DMS 273 treated with DMSO at 0.1 percent for 48 hours (cell line): Measurements from ENCODE around the gene EMID1.
"Not testable (repeated sequence)": the region's sequence is repeated elsewhere in the genome, so short reads cannot be mapped to it uniquely, and the experiment has no call there.

Source experiments
- DNase-seq: peaks from one replicate; lab custom pipeline; 2025; lab: John Stamatoyannopoulos, UW

EMID1 gene

GRCh38 chr22:29231971-29232959 lies 26.6 kb downstream of the EMID1 start:
- DNase-seq, result no peak

DNA sequence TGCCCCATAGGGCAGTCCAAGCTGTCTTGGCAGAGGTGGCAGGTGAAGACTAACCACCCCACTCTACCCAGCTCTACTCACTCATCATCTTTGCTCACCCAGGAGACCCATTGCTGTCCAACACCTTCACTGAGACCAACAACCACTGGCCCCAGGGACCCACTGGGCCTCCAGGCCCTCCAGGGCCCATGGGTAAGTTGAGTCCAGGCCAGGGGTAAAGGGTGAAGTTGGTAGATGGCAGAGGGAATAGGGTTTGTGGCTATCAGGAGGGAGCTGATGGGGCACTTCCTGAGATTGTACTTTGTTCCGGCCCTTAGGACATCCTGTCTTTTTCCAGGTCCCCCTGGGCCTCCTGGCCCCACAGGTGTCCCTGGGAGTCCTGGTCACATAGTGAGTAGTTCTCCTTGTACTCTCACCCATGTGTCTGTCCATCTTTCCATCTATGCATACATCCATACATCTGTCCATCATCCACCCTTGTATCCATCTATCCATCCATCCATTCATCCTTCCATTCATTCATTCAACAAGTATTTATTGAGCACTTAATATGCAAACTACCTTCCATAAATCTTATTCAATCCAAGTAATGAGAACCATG lies 27.7 kb downstream of the EMID1 start:
- no peak for DNase-seq

- peak; percentile 52 for DNase-seq
These were observed 34.8 kb downstream of the EMID1 start for GRCh38 chr22:29240481-29240880.

GRCh38 chr22:29243874-29244446 lies 38.3 kb downstream of the EMID1 start:
- no peak for DNase-seq

- no peak for DNase-seq
These were observed 39.3 kb downstream of the EMID1 start for GRCh38 chr22:29244785-29245625.

DNA sequence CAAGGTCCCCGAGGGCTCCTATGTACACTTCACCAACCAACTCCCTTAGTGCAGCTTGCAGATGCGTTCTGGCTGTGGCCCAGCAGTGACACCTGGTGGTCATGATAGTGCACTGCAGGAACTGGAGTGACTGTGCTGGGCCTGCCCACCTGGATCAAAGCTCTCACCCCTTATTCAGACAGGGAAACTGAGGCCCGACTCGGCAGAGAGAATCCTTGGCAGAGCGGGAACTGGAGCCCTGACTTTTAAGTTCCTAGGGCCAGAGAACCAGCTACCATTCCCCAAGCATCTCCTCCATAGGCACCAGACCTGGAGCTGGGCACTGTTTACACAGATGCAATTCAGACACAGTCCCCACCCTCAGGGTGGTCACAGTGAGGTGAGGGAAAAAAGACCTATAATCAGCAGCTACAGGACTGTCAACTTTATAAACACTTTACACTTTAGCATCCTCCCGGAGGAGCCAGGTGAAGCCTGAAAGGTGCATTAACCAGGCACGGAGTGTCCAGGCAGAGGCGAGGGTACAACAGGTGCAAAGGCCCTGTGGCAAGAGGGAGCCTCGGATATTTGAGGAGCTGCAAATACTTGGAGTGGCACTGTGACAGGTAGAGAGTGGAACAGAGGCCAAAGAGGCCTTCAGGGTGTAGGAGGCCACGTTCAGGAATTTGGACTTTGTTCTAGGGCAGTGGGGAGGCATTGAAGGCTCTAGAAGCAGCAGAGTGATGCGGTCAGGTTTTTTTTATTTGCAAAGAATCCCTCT lies 40.1 kb downstream of the EMID1 start:
- no peak for DNase-seq

DNA sequence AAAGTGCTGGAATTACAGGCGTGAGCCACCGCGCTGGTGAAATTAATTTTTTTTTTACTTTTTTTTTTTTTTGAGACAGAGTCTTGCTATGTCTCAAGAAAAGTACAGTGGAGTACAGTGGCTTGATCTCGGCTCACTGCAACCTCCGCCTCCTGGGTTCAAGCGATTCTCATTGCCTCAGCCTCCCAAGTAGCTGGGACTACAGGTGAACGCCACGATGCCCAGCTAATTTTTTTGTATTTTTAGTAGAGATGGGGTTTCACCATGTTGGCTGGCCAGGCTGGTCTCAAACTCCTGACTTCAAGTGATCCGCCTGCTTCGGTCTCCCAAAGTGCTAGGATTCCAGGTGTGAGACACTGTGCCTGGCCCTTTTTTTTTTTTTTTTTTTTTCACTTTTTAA lies 42.2 kb downstream of the EMID1 start:
- not testable (repeated sequence) for DNase-seq

GRCh38 chr22:29251265-29251664 lies 45.6 kb downstream of the EMID1 start:
- DNase-seq, result no peak

DNA sequence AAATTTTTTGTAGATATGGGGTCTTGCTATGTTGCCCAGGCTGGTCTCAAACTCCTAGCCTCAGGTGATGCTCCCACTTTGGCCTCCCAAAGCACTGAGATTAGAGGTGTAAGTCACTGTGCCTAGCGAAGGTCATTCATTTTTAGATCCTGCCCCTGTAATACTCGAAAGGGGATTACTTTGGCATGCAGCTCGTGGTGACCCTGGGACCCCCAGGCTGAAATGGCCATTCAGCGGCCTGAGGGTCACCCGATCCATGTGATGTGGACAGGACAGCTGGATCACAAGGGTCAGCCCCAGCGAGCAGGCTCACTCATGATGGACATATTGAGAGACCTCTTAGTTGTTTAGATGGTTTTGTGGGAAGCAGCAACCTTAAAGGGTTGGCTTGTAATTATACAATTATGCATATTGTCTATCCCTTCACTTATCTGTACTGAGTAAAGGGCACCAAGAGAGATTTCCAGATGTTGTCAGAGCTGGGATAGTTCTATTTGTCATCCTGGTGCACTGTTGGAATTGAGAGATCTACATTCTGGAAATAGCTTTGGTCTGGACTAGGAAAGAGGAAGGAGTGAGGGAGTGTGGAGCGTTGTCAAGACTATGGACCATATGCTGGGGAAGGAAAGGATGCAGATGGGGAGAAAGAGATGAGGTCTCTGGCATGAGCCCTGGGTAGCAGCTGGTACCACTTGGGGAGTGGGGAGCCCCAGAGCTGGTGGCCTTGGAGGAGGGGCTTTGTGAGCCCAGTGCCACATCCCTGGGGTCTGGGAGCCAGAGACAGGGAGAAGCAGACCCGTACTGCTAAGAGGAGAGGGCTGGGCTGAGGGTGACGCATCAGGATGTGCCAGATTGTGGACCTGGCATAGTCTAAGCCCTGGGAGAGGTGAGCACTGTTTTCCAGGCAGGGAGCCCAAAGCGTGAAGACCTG lies 46.5 kb downstream of the EMID1 start:
- DNase-seq, result no peak

- no peak for DNase-seq
These were observed 48.0 kb downstream of the EMID1 start for GRCh38 chr22:29253561-29254285.

- DNase-seq, result no peak
These were observed 48.6 kb downstream of the EMID1 start for GRCh38 chr22:29254286-29254660.

DNA sequence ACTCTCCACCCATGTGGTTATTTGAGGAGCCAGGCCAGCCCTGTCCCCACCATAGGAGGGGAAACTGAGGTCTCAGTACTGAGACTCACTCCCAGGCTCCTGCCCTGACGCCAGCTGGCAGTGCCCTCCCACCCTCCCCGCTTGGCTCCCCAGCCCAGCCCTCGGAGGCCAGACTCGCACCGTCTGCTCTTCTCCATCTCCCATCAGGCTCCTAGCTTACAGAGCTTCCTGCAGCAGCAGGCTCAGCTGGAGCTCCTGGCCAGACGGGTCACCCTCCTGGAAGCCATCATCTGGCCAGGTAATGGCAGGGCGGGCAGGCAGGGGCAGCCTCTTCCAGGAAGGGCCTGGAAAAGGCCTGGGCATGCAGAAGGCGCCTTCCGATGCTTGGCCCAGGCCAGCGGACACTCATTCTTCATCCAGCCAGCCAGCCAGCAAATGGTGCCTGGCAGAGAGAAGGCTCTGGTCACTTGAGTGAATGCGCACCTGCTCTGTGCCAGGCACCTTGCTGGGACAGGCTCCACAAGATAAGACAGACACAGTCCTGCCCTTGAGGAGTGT lies 49.4 kb downstream of the EMID1 start:
- no peak for DNase-seq

DNA sequence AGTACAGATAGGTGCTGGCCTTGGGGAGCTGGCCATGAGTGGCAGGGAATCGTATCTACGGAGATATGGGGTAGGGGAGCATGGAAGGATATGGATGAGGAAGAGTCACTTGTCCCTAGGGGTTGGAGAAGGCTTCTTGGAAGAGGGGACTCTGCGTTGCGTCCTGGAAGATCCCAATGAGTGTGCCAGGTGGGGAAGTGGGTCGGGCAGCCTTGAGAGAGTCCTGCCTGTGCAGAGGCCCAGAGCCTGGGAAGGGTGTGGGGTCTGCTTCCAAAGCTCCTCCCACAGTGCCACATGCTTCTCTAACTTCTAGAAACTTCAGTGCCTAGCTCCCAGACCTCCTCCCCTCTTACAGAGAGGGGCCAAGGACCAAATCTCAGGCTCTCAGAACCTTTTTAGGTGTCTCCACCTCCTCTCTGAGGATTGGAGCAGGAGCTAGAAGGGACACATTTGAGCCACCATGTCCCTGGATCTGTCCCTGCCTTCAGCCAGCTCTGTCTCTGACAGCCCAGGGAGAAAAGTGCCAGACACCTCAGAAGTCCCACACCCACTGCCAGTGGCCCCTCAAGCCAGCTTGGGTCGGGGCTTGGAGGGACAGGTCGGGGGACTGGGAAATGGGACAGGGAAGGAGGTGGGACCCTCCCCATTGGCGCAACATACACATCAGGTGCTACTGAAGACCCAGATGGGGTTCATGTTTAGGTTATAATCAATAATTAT lies 51.1 kb downstream of the EMID1 start:
- DNase-seq, result no peak

DNA sequence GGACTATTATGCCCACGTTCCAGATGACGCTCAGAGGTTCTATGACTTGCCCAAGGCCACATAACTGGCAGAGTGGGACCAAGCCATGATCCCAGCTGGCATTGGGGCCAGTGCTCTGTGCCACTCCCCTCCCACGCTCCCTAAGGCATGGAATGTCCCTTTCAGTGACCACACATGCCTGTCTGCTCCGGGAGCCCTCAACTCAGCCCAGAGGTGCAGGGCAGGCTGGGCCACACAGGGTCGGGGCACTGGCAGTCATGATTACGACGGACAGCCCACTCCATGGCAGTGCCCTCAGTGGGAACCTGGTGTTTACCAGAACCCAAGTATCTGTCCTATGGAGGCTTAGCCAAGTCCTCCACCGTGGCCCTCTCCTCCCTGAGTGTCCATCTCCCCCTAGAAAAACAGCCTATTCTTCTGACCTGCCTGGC lies 52.1 kb downstream of the EMID1 start:
- no peak for DNase-seq

GRCh38 chr22:29258407-29259252 lies 52.9 kb downstream of the EMID1 start:
- no peak for DNase-seq

GRCh38 chr22:29259253-29259899 lies 53.7 kb downstream of the EMID1 start:
- DNase-seq, result no peak

GRCh38 chr22:29260031-29260560 lies 54.4 kb downstream of the EMID1 start:
- no peak for DNase-seq
